H9 (cell line): ENCODE measurements around the gene CCDC159. TPM values are rescaled to one million over a fixed set of nuclear protein-coding genes. Genes with fewer than 3 reads are reported as not detected.
A peak's percentile ranks its signal among the peaks of the same experiment; 100 is the strongest.

Experiments used
- DNase-seq: peaks from one replicate; pipeline ENCODE4 v3.0.0-alpha.2; 2017
- H2AFZ ChIP-seq: one replicate; pipeline ENCODE4 v1.6.1; 2013; ENCODE audit warnings: mild to moderate bottlenecking, low read length, control low read depth, moderate library complexity
- H2AK5ac ChIP-seq: 2 replicates; pipeline ENCODE4 v1.6.1; 2013; ENCODE audit warnings: low read length, control low read depth, mixed read lengths; ENCODE audit not compliant: insufficient read length
- H2BK120ac ChIP-seq: one replicate; pipeline ENCODE4 v1.6.1; 2013; ENCODE audit warnings: low read depth, mild to moderate bottlenecking, low read length, control low read depth, inconsistent platforms; ENCODE audit not compliant: poor library complexity, severe bottlenecking
- H2BK12ac ChIP-seq: 2 replicates; pipeline ENCODE4 v1.6.1; 2013; ENCODE audit warnings: low read length, control low read depth, mixed read lengths, low read depth; ENCODE audit not compliant: insufficient read length
- H2BK15ac ChIP-seq: 2 replicates; pipeline ENCODE4 v1.6.1; 2013; ENCODE audit warnings: low read depth, low read length, control low read depth
- H2BK20ac ChIP-seq: one replicate; pipeline ENCODE4 v1.6.1; 2013; ENCODE audit warnings: low read depth, mild to moderate bottlenecking, low read length, control low read depth, inconsistent platforms; ENCODE audit not compliant: poor library complexity, severe bottlenecking
- H2BK5ac ChIP-seq: 2 replicates; pipeline ENCODE4 v1.6.1; 2013; ENCODE audit warnings: low read length, control low read depth, mixed read lengths; ENCODE audit not compliant: insufficient read length
- H3K14ac ChIP-seq: 2 replicates; pipeline ENCODE4 v1.6.1; 2013; ENCODE audit warnings: low read length, control low read depth; ENCODE audit not compliant: insufficient read depth
- H3K18ac ChIP-seq: 2 replicates; pipeline ENCODE4 v1.6.1; 2013; ENCODE audit warnings: low read depth, mild to moderate bottlenecking, mixed read lengths, low read length, control low read depth; ENCODE audit not compliant: insufficient read length
- H3K23ac ChIP-seq: 2 replicates; pipeline ENCODE4 v1.6.1; 2013; ENCODE audit warnings: low read length, control low read depth, mixed read lengths, low read depth; ENCODE audit not compliant: insufficient read length
- H3K23me2 ChIP-seq: 2 replicates; pipeline ENCODE4 v1.6.1; 2013; ENCODE audit warnings: low read depth, mild to moderate bottlenecking, mixed read lengths, low read length, control low read depth; ENCODE audit not compliant: insufficient read length, poor library complexity, severe bottlenecking
- H3K27ac ChIP-seq: 2 replicates; pipeline ENCODE4 v1.5.1; 2013; ENCODE audit warnings: low read length, control low read depth, mixed read lengths, low read depth; ENCODE audit not compliant: insufficient read length
- H3K27me3 ChIP-seq: 2 replicates; pipeline ENCODE4 v1.6.1; 2013; ENCODE audit warnings: low read length, control low read depth, inconsistent platforms; ENCODE audit not compliant: insufficient read depth
- H3K4ac ChIP-seq: 2 replicates; pipeline ENCODE4 v1.6.1; 2013; ENCODE audit warnings: low read depth, mild to moderate bottlenecking, control low read depth, inconsistent platforms, low read length, moderate library complexity
- H3K4me1 ChIP-seq: 2 replicates; pipeline ENCODE4 v1.6.1; 2013; ENCODE audit warnings: low read length, control low read depth, inconsistent platforms; ENCODE audit not compliant: insufficient read depth
- H3K4me2 ChIP-seq: 2 replicates; pipeline ENCODE4 v1.6.1; 2013; ENCODE audit warnings: low read length, control low read depth, mixed read lengths; ENCODE audit not compliant: insufficient read length, insufficient read depth
- H3K56ac ChIP-seq: 2 replicates; pipeline ENCODE4 v1.6.1; 2013; ENCODE audit warnings: low read depth, mild to moderate bottlenecking, mixed read lengths, low read length, control low read depth; ENCODE audit not compliant: insufficient read length
- H3K79me1 ChIP-seq: 2 replicates; pipeline ENCODE4 v1.6.1; 2013; ENCODE audit warnings: low read depth, mild to moderate bottlenecking, moderate library complexity, low read length, control low read depth, inconsistent platforms; ENCODE audit not compliant: insufficient read depth, poor library complexity, severe bottlenecking
- H3K79me2 ChIP-seq: 2 replicates; pipeline ENCODE4 v1.6.1; 2013; ENCODE audit warnings: low read length, control low read depth, inconsistent platforms; ENCODE audit not compliant: insufficient read depth
- H3K9ac ChIP-seq: 2 replicates; pipeline ENCODE4 v1.6.1; 2013; ENCODE audit warnings: low read length, control low read depth, mixed read lengths; ENCODE audit not compliant: insufficient read length; ENCODE audit errors: extremely low read depth
- H3K9me3 ChIP-seq: one replicate; pipeline ENCODE4 v1.6.1; 2013; ENCODE audit warnings: low read depth, low read length, inconsistent platforms; ENCODE audit not compliant: control insufficient read depth
- H3T11ph ChIP-seq: one replicate; pipeline ENCODE4 v1.6.1; 2013; ENCODE audit warnings: mild to moderate bottlenecking, low read length, control low read depth, inconsistent platforms
- H4K20me1 ChIP-seq: one replicate; pipeline ENCODE4 v1.6.1; 2013; ENCODE audit not compliant: control insufficient read depth, insufficient read length, insufficient read depth
- H4K5ac ChIP-seq: 2 replicates; pipeline ENCODE4 v1.6.1; 2013; ENCODE audit warnings: low read depth, mild to moderate bottlenecking, mixed read lengths, low read length, control low read depth; ENCODE audit not compliant: insufficient read length
- H4K8ac ChIP-seq: replicated peaks from 2 replicates; pipeline ENCODE4 v1.6.1; 2013; ENCODE audit warnings: low read length, control low read depth, mixed read lengths, low read depth; ENCODE audit not compliant: insufficient read length
- H4K91ac ChIP-seq: 2 replicates; pipeline ENCODE4 v1.6.1; 2013; ENCODE audit warnings: low read depth, mild to moderate bottlenecking, moderate library complexity, mixed read lengths, low read length, control low read depth; ENCODE audit not compliant: insufficient read length
- H3K27ac Mint-ChIP-seq, 3 experiments: 2 replicates in 2 of 3; 3 replicates in 1 of 3; pipeline ENCODE4 v1.8.0; 2020 to 2021; ENCODE audit warnings: mixed read lengths in 3 of 3, mild to moderate bottlenecking in 1 of 3, moderate library complexity in 1 of 3
- H3K27me3 Mint-ChIP-seq: 2 replicates; pipeline ENCODE4 v1.8.0; 2021; ENCODE audit warnings: low read depth, mild to moderate bottlenecking, moderate library complexity, mixed read lengths
- H3K36me3 Mint-ChIP-seq, 3 experiments: 2 replicates in 2 of 3; 3 replicates in 1 of 3; pipeline ENCODE4 v1.8.0; 2020 to 2021; ENCODE audit warnings: low read depth in 3 of 3, mixed read lengths in 3 of 3; ENCODE audit not compliant: insufficient read depth in 1 of 3
- H3K4me1 Mint-ChIP-seq, 2 experiments: 2 replicates each; pipeline ENCODE4 v1.8.0; 2020; ENCODE audit warnings: mixed read lengths in 2 of 2
- H3K4me3 Mint-ChIP-seq, 2 experiments: 2 replicates in 1 of 2; 3 replicates in 1 of 2; pipeline ENCODE4 v1.8.0; 2020 to 2021; ENCODE audit warnings: mild to moderate bottlenecking in 2 of 2, mixed read lengths in 2 of 2, moderate library complexity in 1 of 2
- H3K9me3 Mint-ChIP-seq, 2 experiments: 2 replicates in 1 of 2; 3 replicates in 1 of 2; pipeline ENCODE4 v1.8.0; 2020; ENCODE audit warnings: mild to moderate bottlenecking in 2 of 2, mixed read lengths in 2 of 2, moderate library complexity in 1 of 2
- CTCF ChIP-seq: fragments of 200-600 bp; sonication (generic); conservative IDR thresholded peaks from 3 replicates; pipeline ENCODE4 v1.8.0; 2021; ENCODE audit warnings: antibody characterized with exemption, mild to moderate bottlenecking
- WGBS: extraction: QIAGEN DNeasy Blood & Tissue Kit; methylation state at CpG from one replicate; pipeline ENCODE4 v1.1.7; 2013; ENCODE audit warnings: missing lambda C conversion rate, low lambda C conversion rate, mixed read lengths; ENCODE audit not compliant: insufficient read length; ENCODE audit errors: extremely low coverage; 5-methylcytosine and 5-hydroxymethylcytosine counted together
- total RNA-seq: library from RNA; stranded (reverse); gene quantifications from 2 replicates; pipeline ENCODE4 v1.2.1, GENCODE V29; 2021

Gene CCDC159
- total RNA-seq, 1 experiment from 2014 or later: 5.7 TPM

DNA sequence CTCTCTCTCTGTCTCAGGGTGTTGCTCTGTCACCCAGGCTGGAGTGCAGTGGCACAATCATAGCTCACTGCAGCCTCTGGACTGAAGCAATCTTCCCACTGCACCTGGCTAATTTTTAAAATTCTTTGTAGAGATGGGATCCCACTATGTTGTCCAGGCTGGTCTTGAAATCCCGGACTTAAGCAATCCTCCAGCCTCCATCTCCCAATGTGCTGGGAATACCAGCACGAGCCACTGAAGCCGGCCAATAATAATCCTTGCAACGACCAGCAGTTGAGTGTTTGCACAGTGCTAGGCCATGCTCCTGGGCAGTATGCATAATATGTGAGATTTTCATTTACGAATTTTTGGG lies 38.4 kb downstream of the CCDC159 start:
- Histone ChIP-seq H2AFZ (no peak overlapping the region), H2BK20ac (no peak overlapping the region)

More for the DNA sequence above, 38.4 kb downstream of the CCDC159 start:
- peaks cover 2% of the 10 kb centered on the region; the same call in 1 of the 2 replicates for H3K27me3 Mint-ChIP-seq
- Histone ChIP-seq H3K9ac (no peak overlapping the region), H4K5ac (no peak overlapping the region), H2BK5ac (no peak overlapping the region), H4K91ac (no peak overlapping the region), H3K18ac (no peak overlapping the region), H3K79me2 (no peaks in the 10 kb centered on the region), H2BK15ac (no peak overlapping the region), H3K56ac (no peak overlapping the region), H3K4ac (no peak overlapping the region), H3K27ac (no peak overlapping the region), H3K4me1 (no peaks in the 10 kb centered on the region), H3K79me1 (no peaks in the 10 kb centered on the region), H2AK5ac (no peak overlapping the region), H3K23me2 (peaks cover 18% of the 10 kb centered on the region), H2BK120ac (no peak overlapping the region), H2BK12ac (no peak overlapping the region), H3K4me2 (peak overlapping the region; percentile 86), H3T11ph (no peak overlapping the region), H4K20me1 (peaks cover 4% of the 10 kb centered on the region), H4K8ac (no peak overlapping the region), H3K9me3 (no peaks in the 10 kb centered on the region), H3K14ac (no peak overlapping the region), H3K23ac (no peak overlapping the region), H3K27me3 (no peaks in the 10 kb centered on the region)
- TF ChIP-seq CTCF: no peak
- no peak for DNase-seq
- peaks cover 9 to 21% of the 10 kb centered on the region in 2 experiments for H3K4me1 Mint-ChIP-seq
- H3K36me3 Mint-ChIP-seq: peaks cover 1 to 5% (median 2%) of the 10 kb centered on the region in 3 experiments; a peak in 5 of 7 replicates
- WGBS: no CpG with 5 or more reads among the region's 5 CpGs
- no peaks in the 10 kb centered on the region for H3K9me3 Mint-ChIP-seq
- peak overlapping the region in 1 of 2 experiments; percentile 95; a peak in 3 of 5 replicates for H3K4me3 Mint-ChIP-seq
- no peak overlapping the region for H3K27ac Mint-ChIP-seq
